ENCODE measurements around the gene SORL1.

- TF ChIP-seq POLR2A (IDR thresholded peaks at IDR 0.05) (no peak), CTCF (IDR thresholded peaks at IDR 0.05) (no peak)
These were observed 115.9 kb downstream of the SORL1 start for GRCh38 chr11:121567995-121568394.

Data from suprapubic skin (tissue), 3 donors.